HEK293 (cell line): ENCODE data around the gene ANKS6.

Source experiments
- CTCF ChIP-seq: fragments of 450-650 bp; formaldehyde crosslinking; IDR thresholded peaks from 2 replicates; pipeline ENCODE4 v1.5.1; 2016; ENCODE audit warnings: missing biosample characterization, missing genetic modification characterization
- OSR2 ChIP-seq: fragments of 450-650 bp; formaldehyde crosslinking; IDR thresholded peaks from 2 replicates; pipeline ENCODE4 v1.5.1; 2016; ENCODE audit warnings: missing biosample characterization, missing genetic modification characterization
- YY1 ChIP-seq: fragments of 450-650 bp; formaldehyde crosslinking; IDR thresholded peaks from 2 replicates; pipeline ENCODE4 v1.5.1; 2018; ENCODE audit warnings: missing biosample characterization, missing genetic modification characterization
- ZBTB6 ChIP-seq: fragments of 450-650 bp; formaldehyde crosslinking; IDR thresholded peaks from 2 replicates; pipeline ENCODE4 v1.5.1; 2017; ENCODE audit warnings: missing biosample characterization, missing genetic modification characterization
- ZNF121 ChIP-seq: fragments of 450-650 bp; formaldehyde crosslinking; IDR thresholded peaks from 2 replicates; pipeline ENCODE4 v1.5.1; 2016; ENCODE audit warnings: missing biosample characterization, missing genetic modification characterization
- ZNF280C ChIP-seq: fragments of 450-650 bp; formaldehyde crosslinking; IDR thresholded peaks from 2 replicates; pipeline ENCODE4 v1.5.1; 2016; ENCODE audit warnings: missing biosample characterization, missing genetic modification characterization
- ZNF488 ChIP-seq: fragments of 450-650 bp; formaldehyde crosslinking; IDR thresholded peaks from 2 replicates; pipeline ENCODE4 v1.5.1; 2016; ENCODE audit warnings: missing biosample characterization, missing genetic modification characterization
- ZNF548 ChIP-seq: fragments of 450-650 bp; formaldehyde crosslinking; IDR thresholded peaks from 2 replicates; pipeline ENCODE4 v1.5.1; 2016; ENCODE audit warnings: missing biosample characterization, missing genetic modification characterization
- ZNF624 ChIP-seq: fragments of 450-650 bp; formaldehyde crosslinking; IDR thresholded peaks from 2 replicates; pipeline ENCODE4 v1.5.1; 2017; ENCODE audit warnings: missing biosample characterization, missing genetic modification characterization

GRCh38 chr9:98707166-98708102 is 88.9 kb downstream of the ANKS6 start:
- TF ChIP-seq ZNF488 (tag by site-specific recombination) (no peak), CTCF (tag by site-specific recombination) (peak; percentile 88), ZBTB6 (tag by site-specific recombination) (no peak), OSR2 (no peak), ZNF624 (tag by site-specific recombination) (no peak), ZNF548 (tag by site-specific recombination) (no peak), YY1 (tag by site-specific recombination) (no peak), ZNF280C (tag by site-specific recombination) (no peak), ZNF121 (tag by site-specific recombination) (no peak)
